ENCODE measurements around the gene GLT1D1.

- TF ChIP-seq GATA2 (IDR thresholded peaks at IDR 0.05; ENCODE audit: low read depth, low read length) (no peak), GATA3 (IDR thresholded peaks at IDR 0.05; ENCODE audit: low read depth, low read length) (no peak)
These were observed 106.6 kb downstream of the GLT1D1 start for GRCh38 chr12:128959901-128960300.
